WTC11 (cell line): ENCODE results near the gene LINS1. TPM values are rescaled to one million over a fixed set of nuclear protein-coding genes. Genes with fewer than 3 reads are reported as not detected.
A peak's percentile ranks its signal among the peaks of the same experiment; 100 is the strongest.

Source experiments
- ATAC-seq: fragments of 200-7000 bp; cut with Tn5 transposase; 2 replicates; pipeline ENCODE4 v1.10.0; 2021; ENCODE audit warnings: mild to moderate bottlenecking, moderate library complexity
- CTCF ChIA-PET: fragments of 300-600 bp; sonication (Branson Sonifier 250); formaldehyde crosslinking; loops from one replicate; lab custom pipeline; 2021; ENCODE audit warnings: antibody characterized with exemption; lab: Charles Lee
- POLR2A ChIA-PET: fragments of 350-600 bp; sonication (Branson Sonifier 250); formaldehyde crosslinking; loops from one replicate; lab custom pipeline; 2021; ENCODE audit warnings: antibody characterized with exemption; lab: Charles Lee
- DNase-seq: peaks from one replicate; pipeline ENCODE4 v3.0.0; 2021; ENCODE audit warnings: low spot score
- H3K27ac Mint-ChIP-seq: 2 replicates; pipeline ENCODE4 v1.8.0; 2021; ENCODE audit warnings: mixed read lengths
- H3K27me3 Mint-ChIP-seq: 2 replicates; pipeline ENCODE4 v1.8.0; 2021; ENCODE audit warnings: low read depth, mild to moderate bottlenecking, moderate library complexity, mixed read lengths
- H3K36me3 Mint-ChIP-seq: 2 replicates; pipeline ENCODE4 v1.8.0; 2021; ENCODE audit warnings: mixed read lengths
- H3K4me1 Mint-ChIP-seq: 2 replicates; pipeline ENCODE4 v1.8.0; 2022; ENCODE audit warnings: mixed read lengths
- H3K4me3 Mint-ChIP-seq: 2 replicates; pipeline ENCODE4 v1.8.0; 2021; ENCODE audit warnings: mild to moderate bottlenecking, moderate library complexity, mixed read lengths
- H3K9me3 Mint-ChIP-seq: 2 replicates; pipeline ENCODE4 v1.8.0; 2021; ENCODE audit warnings: mixed read lengths
- CREM ChIP-seq: sonication (generic); formaldehyde crosslinking; IDR thresholded peaks from 2 replicates; pipeline ENCODE4 v1.8.1; 2022; ENCODE audit warnings: mild to moderate bottlenecking, missing genetic modification reagents, moderate library complexity
- ESRRA ChIP-seq: sonication (generic); formaldehyde crosslinking; IDR thresholded peaks from 2 replicates; pipeline ENCODE4 v1.8.1; 2022; ENCODE audit warnings: mild to moderate bottlenecking, missing genetic modification reagents, borderline replicate concordance
- GRHL2 ChIP-seq: fragments of 250-450 bp; sonication (Bioruptor Pico); IDR thresholded peaks from 2 replicates; pipeline ENCODE4 v1.8.0; 2022; ENCODE audit warnings: mild to moderate bottlenecking, moderate library complexity; ENCODE audit not compliant: insufficient replicate concordance, severe bottlenecking
- HMGA2 ChIP-seq: fragments of 250-450 bp; sonication (Bioruptor Pico); IDR thresholded peaks from 2 replicates; pipeline ENCODE4 v1.4.0; 2021; ENCODE audit warnings: mild to moderate bottlenecking, moderate library complexity
- MYBL2 ChIP-seq: sonication (generic); formaldehyde crosslinking; IDR thresholded peaks from 2 replicates; pipeline ENCODE4 v1.8.1; 2023; ENCODE audit warnings: mild to moderate bottlenecking, moderate library complexity, missing genetic modification reagents
- NR1H2 ChIP-seq: sonication (generic); formaldehyde crosslinking; IDR thresholded peaks from 2 replicates; pipeline ENCODE4 v1.9.0; 2021; ENCODE audit warnings: mild to moderate bottlenecking, moderate library complexity, missing genetic modification reagents
- PRRX2 ChIP-seq: fragments of 250-450 bp; sonication (Bioruptor Pico); IDR thresholded peaks from 2 replicates; pipeline ENCODE4 v1.8.0; 2021; ENCODE audit warnings: mild to moderate bottlenecking
- RORB ChIP-seq: fragments of 250-450 bp; sonication (Bioruptor Pico); IDR thresholded peaks from 2 replicates; pipeline ENCODE4 v1.9.0; 2021; ENCODE audit warnings: mild to moderate bottlenecking
- SP1 ChIP-seq: sonication (generic); formaldehyde crosslinking; conservative IDR thresholded peaks from 2 replicates; pipeline ENCODE4 v1.8.1; 2022; ENCODE audit warnings: missing genetic modification reagents
- TEAD4 ChIP-seq: sonication (generic); formaldehyde crosslinking; IDR thresholded peaks from 2 replicates; pipeline ENCODE4 v1.8.0; 2022; ENCODE audit warnings: mild to moderate bottlenecking, missing genetic modification reagents
- ZNF121 ChIP-seq: sonication (generic); formaldehyde crosslinking; IDR thresholded peaks from 2 replicates; pipeline ENCODE4 v1.8.0; 2023; ENCODE audit warnings: missing genetic modification reagents
- ZNF423 ChIP-seq: fragments of 250-450 bp; sonication (Bioruptor Pico); IDR thresholded peaks from 2 replicates; pipeline ENCODE4 v2.1.2; 2022; ENCODE audit warnings: mild to moderate bottlenecking, moderate library complexity
- total RNA-seq: library from RNA; stranded (reverse); gene quantifications from 3 replicates; pipeline ENCODE4 v1.2.3, GENCODE V29; 2021
- TF ChIP-seq, protein P1 (sequence below): sonication (generic); formaldehyde crosslinking; IDR thresholded peaks from 2 replicates; pipeline ENCODE4 v1.8.1; 2023; ENCODE audit warnings: mild to moderate bottlenecking, missing genetic modification reagents, moderate library complexity
- TF ChIP-seq, protein P2 (sequence below): fragments of 250-450 bp; sonication (Bioruptor Pico); IDR thresholded peaks from 2 replicates; pipeline ENCODE4 v2.1.2; 2022; ENCODE audit warnings: mild to moderate bottlenecking, moderate library complexity
- TF ChIP-seq, protein P3 (sequence below): sonication (generic); formaldehyde crosslinking; IDR thresholded peaks from 2 replicates; pipeline ENCODE4 v1.8.1; 2023; ENCODE audit warnings: mild to moderate bottlenecking, moderate library complexity, missing genetic modification reagents
- TF ChIP-seq, protein P4 (sequence below): sonication (generic); formaldehyde crosslinking; IDR thresholded peaks from 2 replicates; pipeline ENCODE4 v1.8.0; 2022; ENCODE audit warnings: mild to moderate bottlenecking, missing genetic modification reagents
- TF ChIP-seq, protein P5 (sequence below): sonication (generic); formaldehyde crosslinking; IDR thresholded peaks from 2 replicates; pipeline ENCODE4 v1.8.0; 2022; ENCODE audit warnings: mild to moderate bottlenecking, missing genetic modification reagents
- TF ChIP-seq, protein P6 (sequence below): sonication (generic); formaldehyde crosslinking; IDR thresholded peaks from 2 replicates; pipeline ENCODE4 v1.8.1; 2022; ENCODE audit warnings: low read depth, missing genetic modification reagents, borderline replicate concordance
- TF ChIP-seq, protein P7 (sequence below): sonication (generic); formaldehyde crosslinking; IDR thresholded peaks from 2 replicates; pipeline ENCODE4 v1.8.0; 2023; ENCODE audit warnings: missing genetic modification reagents, mild to moderate bottlenecking, borderline replicate concordance
- TF ChIP-seq, protein P8 (sequence below): sonication (generic); formaldehyde crosslinking; conservative IDR thresholded peaks from 2 replicates; pipeline ENCODE4 v1.8.1; 2022; ENCODE audit warnings: mild to moderate bottlenecking, missing genetic modification reagents

LINS1 gene
- total RNA-seq, 1 experiment from 2014 or later: 10.4 TPM

DNA sequence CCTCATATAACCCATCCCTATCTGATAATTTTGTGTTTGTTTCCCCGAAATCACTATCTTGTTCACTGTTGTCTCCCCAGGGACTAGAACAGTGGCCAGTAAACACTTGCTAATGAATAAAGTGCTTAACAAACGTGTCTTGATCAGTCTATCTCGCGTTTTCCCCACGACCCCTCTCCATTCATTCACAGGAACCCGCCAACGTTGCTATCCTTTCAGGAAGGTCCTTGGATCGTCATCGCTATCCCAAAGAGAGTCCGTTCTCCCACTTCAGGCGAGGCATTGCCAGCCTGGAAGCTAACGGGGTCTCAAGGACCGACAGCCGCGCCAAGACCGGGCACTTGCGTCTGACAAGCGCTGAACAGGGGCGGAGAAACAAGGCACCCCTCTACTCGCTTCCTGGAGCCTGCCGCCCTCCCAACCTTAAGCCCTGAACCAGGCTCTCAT is 344 bp downstream of the LINS1 start (continued):
- TF ChIP-seq, protein P1, sequence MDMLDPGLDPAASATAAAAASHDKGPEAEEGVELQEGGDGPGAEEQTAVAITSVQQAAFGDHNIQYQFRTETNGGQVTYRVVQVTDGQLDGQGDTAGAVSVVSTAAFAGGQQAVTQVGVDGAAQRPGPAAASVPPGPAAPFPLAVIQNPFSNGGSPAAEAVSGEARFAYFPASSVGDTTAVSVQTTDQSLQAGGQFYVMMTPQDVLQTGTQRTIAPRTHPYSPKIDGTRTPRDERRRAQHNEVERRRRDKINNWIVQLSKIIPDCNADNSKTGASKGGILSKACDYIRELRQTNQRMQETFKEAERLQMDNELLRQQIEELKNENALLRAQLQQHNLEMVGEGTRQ (CRISPR knock-in tag): no peak
- TF ChIP-seq, protein P2, sequence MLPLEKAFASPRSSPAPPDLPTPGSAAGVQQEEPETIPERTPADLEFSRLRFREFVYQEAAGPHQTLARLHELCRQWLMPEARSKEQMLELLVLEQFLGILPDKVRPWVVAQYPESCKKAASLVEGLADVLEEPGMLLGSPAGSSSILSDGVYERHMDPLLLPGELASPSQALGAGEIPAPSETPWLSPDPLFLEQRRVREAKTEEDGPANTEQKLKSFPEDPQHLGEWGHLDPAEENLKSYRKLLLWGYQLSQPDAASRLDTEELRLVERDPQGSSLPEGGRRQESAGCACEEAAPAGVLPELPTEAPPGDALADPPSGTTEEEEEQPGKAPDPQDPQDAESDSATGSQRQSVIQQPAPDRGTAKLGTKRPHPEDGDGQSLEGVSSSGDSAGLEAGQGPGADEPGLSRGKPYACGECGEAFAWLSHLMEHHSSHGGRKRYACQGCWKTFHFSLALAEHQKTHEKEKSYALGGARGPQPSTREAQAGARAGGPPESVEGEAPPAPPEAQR: no peak
- TF ChIP-seq MYBL2 (CRISPR knock-in tag) (no peak), ZNF121 (CRISPR knock-in tag) (no peak)

DNA sequence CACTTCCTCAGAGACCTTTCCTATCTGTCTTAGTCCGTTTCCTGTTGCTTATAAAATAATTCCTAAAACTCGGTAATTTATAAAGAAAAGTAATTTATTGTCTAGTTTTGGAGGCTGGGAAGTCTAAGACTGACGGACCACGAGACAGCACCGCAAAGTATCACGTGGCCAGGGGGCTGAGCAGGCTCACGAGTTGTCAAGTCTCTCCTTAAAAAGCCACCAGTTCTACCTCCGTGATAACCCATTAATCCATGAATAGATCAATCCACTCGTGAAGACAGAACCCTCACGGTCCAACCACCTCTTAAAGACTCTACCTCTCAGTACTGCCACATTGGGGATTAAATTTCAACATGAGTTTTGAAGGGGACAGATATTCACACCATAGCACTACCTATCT is 821 bp downstream of the LINS1 start:
- CTCF ChIA-PET: interaction anchor here (1.3 to 2.7 kb wide), 2 partner anchors 251 to 407 kb away, joined by 4 to 37 read pairs; no protein-coding TSS in a partner anchor
- Mint-ChIP-seq H3K36me3 (peaks cover 11% of the 10 kb centered on the region; the same call in 1 of the 2 replicates), H3K4me1 (peaks cover 8% of the 10 kb centered on the region), H3K27ac (no peak overlapping the region), H3K4me3 (no peak overlapping the region), H3K27me3 (no peaks in the 10 kb centered on the region), H3K9me3 (no peaks in the 10 kb centered on the region)
- POLR2A ChIA-PET: no interaction called here
- no peak for ATAC-seq
- no peak for DNase-seq
- TF ChIP-seq GRHL2 (CRISPR knock-in tag): no peak
- TF ChIP-seq, protein P3, sequence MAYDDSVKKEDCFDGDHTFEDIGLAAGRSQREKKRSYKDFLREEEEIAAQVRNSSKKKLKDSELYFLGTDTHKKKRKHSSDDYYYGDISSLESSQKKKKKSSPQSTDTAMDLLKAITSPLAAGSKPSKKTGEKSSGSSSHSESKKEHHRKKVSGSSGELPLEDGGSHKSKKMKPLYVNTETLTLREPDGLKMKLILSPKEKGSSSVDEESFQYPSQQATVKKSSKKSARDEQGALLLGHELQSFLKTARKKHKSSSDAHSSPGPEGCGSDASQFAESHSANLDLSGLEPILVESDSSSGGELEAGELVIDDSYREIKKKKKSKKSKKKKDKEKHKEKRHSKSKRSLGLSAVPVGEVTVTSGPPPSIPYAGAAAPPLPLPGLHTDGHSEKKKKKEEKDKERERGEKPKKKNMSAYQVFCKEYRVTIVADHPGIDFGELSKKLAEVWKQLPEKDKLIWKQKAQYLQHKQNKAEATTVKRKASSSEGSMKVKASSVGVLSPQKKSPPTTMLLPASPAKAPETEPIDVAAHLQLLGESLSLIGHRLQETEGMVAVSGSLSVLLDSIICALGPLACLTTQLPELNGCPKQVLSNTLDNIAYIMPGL (CRISPR knock-in tag): no peak
- TF ChIP-seq, protein P4, sequence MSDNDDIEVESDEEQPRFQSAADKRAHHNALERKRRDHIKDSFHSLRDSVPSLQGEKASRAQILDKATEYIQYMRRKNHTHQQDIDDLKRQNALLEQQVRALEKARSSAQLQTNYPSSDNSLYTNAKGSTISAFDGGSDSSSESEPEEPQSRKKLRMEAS (CRISPR knock-in tag): no peak
- no peak for TF ChIP-seq CREM (CRISPR knock-in tag)
- TF ChIP-seq, protein P5, sequence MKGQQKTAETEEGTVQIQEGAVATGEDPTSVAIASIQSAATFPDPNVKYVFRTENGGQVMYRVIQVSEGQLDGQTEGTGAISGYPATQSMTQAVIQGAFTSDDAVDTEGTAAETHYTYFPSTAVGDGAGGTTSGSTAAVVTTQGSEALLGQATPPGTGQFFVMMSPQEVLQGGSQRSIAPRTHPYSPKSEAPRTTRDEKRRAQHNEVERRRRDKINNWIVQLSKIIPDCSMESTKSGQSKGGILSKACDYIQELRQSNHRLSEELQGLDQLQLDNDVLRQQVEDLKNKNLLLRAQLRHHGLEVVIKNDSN (CRISPR knock-in tag): peak; percentile 42; the same call in 1 of the 2 replicates

DNA sequence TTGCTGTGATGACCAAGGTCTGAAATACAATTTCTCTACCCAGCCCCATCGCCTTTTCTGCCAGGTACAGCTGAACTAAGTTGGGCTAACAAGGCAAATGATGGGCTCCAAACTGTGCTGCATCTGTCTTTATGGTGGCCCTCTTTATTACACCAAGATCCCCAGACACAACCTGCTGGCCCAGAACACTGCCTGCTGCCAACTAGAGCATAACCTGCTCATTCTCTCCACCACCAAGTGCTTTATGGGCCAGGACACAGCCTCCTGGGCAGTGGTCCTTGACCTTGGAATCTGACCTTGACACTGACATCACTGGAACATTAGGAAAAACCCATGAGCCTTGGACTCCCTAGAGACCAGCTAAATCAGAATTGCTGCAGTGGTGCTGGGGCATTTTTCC is 3.3 kb downstream of the LINS1 start:
- Mint-ChIP-seq H3K4me3 (no peak overlapping the region), H3K9me3 (peaks cover 1% of the 10 kb centered on the region), H3K27ac (no peak overlapping the region), H3K36me3 (no peaks in the 10 kb centered on the region), H3K27me3 (no peaks in the 10 kb centered on the region), H3K4me1 (peaks cover 4% of the 10 kb centered on the region)
- ChIA-PET POLR2A (no interaction called here), CTCF (no interaction called here)
- ATAC-seq: no peak
- DNase-seq: no peak
- TF ChIP-seq PRRX2 (CRISPR knock-in tag) (no peak), ZNF423 (no peak), HMGA2 (CRISPR knock-in tag) (no peak), ESRRA (no peak), RORB (CRISPR knock-in tag) (no peak), TEAD4 (CRISPR knock-in tag) (no peak), SP1 (CRISPR knock-in tag) (no peak), ZNF121 (CRISPR knock-in tag) (no peak), NR1H2 (CRISPR knock-in tag) (no peak)
- TF ChIP-seq, protein P6, sequence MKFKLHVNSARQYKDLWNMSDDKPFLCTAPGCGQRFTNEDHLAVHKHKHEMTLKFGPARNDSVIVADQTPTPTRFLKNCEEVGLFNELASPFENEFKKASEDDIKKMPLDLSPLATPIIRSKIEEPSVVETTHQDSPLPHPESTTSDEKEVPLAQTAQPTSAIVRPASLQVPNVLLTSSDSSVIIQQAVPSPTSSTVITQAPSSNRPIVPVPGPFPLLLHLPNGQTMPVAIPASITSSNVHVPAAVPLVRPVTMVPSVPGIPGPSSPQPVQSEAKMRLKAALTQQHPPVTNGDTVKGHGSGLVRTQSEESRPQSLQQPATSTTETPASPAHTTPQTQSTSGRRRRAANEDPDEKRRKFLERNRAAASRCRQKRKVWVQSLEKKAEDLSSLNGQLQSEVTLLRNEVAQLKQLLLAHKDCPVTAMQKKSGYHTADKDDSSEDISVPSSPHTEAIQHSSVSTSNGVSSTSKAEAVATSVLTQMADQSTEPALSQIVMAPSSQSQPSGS (CRISPR knock-in tag): no peak
- TF ChIP-seq, protein P7, sequence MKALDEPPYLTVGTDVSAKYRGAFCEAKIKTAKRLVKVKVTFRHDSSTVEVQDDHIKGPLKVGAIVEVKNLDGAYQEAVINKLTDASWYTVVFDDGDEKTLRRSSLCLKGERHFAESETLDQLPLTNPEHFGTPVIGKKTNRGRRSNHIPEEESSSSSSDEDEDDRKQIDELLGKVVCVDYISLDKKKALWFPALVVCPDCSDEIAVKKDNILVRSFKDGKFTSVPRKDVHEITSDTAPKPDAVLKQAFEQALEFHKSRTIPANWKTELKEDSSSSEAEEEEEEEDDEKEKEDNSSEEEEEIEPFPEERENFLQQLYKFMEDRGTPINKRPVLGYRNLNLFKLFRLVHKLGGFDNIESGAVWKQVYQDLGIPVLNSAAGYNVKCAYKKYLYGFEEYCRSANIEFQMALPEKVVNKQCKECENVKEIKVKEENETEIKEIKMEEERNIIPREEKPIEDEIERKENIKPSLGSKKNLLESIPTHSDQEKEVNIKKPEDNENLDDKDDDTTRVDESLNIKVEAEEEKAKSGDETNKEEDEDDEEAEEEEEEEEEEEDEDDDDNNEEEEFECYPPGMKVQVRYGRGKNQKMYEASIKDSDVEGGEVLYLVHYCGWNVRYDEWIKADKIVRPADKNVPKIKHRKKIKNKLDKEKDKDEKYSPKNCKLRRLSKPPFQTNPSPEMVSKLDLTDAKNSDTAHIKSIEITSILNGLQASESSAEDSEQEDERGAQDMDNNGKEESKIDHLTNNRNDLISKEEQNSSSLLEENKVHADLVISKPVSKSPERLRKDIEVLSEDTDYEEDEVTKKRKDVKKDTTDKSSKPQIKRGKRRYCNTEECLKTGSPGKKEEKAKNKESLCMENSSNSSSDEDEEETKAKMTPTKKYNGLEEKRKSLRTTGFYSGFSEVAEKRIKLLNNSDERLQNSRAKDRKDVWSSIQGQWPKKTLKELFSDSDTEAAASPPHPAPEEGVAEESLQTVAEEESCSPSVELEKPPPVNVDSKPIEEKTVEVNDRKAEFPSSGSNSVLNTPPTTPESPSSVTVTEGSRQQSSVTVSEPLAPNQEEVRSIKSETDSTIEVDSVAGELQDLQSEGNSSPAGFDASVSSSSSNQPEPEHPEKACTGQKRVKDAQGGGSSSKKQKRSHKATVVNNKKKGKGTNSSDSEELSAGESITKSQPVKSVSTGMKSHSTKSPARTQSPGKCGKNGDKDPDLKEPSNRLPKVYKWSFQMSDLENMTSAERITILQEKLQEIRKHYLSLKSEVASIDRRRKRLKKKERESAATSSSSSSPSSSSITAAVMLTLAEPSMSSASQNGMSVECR (CRISPR knock-in tag): no peak
- TF ChIP-seq, protein P8, sequence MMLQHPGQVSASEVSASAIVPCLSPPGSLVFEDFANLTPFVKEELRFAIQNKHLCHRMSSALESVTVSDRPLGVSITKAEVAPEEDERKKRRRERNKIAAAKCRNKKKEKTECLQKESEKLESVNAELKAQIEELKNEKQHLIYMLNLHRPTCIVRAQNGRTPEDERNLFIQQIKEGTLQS: no peak
